NCI-H2029 (cell line): ENCODE measurements around the gene DOLPP1.

Experiments
- DNase-seq: peaks from one replicate; lab custom pipeline; 2025; lab: John Stamatoyannopoulos, UW

The DOLPP1 gene

DNA sequence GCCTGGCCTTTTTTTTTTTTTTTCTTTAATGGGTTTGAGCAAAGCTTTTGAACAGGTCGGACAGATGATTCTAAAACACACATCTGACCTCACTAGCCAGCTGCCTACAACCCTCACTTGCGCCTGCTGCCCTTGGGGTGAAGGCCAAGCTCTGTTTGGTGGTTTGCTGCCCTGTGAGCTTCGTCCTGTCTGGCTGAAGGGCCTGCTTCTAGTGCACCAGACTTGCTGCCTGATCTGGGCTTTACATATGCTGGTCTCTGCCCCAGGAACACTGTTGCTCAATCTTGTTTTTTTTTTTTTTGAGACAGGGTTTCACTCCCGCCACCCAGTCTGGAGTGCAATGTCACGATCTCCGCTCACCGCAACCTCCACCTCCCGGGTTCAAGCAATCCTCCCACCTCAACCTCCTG, 16.4 kb upstream of the DOLPP1 start:
- no peak for DNase-seq

- DNase-seq = no peak
Measured at GRCh38 chr9:129068110-129068509, 12.8 kb upstream of the DOLPP1 start.

- no peak for DNase-seq
Measured at GRCh38 chr9:129068990-129069861, 11.7 kb upstream of the DOLPP1 start.

DNA sequence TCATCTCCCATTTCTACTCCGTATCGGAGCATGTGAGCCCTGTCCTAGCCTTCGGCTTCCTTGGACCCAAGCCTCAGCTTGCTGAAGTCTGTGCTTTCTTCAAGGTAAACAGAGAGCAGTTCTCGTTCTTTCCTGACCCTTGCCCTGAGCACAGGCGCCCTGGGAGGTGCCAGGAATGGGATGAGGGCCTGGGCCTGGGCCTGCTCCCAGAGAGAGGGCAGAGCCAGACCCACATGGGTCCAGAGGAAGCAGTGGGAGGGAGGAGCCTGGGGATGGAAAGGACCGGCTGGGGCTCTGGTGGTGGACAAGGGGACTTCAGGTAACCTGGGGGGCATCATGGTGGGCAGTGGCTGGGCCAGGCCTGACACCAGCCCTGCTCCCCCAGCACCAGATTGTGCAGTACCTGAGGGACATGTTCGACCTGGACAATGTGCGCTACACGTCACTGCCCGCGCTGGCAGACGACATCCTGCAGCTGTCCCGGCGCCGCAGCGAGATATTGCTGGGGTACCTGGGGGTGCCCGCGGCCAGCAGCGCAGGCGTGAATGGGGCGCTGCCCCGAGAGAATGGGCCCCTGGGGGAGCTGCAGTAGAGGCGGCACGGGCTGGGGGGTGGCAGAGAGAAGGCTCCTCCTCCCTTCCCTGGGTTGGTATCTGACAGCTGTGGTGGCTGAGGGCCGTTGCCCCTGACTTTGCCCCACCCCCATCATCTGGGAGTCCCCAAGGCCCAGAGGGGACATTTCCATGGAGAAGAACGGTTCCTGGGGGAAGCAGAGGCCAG, 10.9 kb upstream of the DOLPP1 start:
- no peak for DNase-seq

GRCh38 chr9:129070696-129071525, 10.0 kb upstream of the DOLPP1 start:
- no peak for DNase-seq

- DNase-seq = no peak
Measured at GRCh38 chr9:129071526-129072126, 9.3 kb upstream of the DOLPP1 start.

- DNase-seq = no peak
Measured at GRCh38 chr9:129072171-129072570, 8.7 kb upstream of the DOLPP1 start.

- no peak for DNase-seq
Measured at GRCh38 chr9:129073404-129073803, 7.5 kb upstream of the DOLPP1 start.

DNA sequence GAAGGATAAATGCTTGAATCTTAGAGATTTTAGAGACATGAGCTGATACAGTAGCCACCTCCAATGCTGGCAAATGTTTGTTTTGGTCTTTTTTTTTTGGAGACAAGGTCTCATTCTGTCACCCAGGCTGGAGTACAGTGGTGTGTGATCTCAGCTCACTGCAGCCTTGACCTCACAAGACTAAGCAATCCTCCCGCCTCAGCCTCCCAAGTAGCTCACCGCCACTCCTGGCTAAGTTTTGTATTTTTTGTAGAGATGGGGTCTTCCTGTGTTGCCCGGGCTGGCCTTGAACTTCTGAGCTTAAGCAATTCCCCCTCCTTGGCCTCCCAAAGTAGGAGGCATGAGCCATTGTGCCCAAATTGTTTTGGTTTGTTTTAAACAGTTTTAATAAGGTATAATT, 6.8 kb upstream of the DOLPP1 start:
- no peak for DNase-seq

GRCh38 chr9:129075996-129076639, 4.8 kb upstream of the DOLPP1 start:
- DNase-seq = no peak

GRCh38 chr9:129076640-129077037, 4.3 kb upstream of the DOLPP1 start:
- DNase-seq = no peak

DNA sequence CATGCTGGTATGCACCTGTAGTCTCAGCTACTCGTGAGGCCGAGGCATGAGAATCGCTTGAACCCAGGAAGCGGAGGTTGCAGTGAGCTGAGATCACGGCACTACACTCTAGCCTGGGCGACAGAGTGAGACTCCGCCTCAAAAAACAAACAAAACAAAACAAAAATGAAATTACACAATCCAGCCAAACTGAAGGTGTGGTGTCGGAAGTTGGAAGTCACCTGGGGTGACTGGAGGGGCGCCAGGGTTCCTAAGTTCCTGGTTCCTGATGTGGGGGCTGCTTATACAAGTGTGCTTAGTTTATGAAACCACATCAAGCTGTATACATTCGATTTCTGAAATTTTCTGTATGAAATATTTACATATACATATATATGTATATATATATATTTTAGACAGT, 3.7 kb upstream of the DOLPP1 start:
- DNase-seq = no peak

DNA sequence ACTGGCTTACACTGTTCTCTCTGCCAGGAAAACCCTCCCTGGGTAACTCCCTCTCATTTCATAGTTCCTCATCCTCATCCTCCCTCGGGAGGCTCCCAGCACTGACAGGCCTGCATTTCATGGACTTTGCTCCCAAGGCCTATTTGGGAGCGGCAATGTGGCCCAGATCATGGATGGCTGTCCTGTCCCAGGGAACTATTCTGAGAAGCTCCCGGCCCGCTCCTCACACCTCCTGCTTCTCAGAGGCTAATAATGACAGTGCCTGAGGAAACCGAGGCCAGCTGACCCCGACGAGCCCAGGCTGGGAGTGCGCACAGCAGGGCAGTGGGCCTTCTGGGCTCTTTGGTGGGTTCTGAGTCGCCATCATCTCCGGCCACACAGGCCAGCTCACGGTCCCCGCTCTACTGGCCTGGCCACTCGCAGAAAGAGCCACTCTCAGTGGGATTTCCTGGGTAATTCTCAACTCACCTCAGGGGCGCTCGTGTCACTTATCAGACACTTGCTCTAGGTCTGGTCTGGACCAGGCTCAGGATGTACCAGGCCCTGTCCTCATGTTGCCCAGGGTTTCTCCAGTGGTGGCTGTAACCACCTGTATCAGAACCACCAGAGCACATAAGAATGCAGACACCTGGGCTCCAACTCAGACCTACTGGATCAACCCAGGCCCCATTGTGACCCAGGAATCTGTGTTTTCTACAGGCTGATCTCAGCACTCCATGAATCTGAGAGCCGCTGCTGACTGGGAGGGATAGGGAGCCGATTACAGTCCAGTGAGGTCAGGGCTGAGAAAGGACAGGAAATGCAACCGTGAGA, 2.0 kb upstream of the DOLPP1 start:
- DNase-seq = no peak

DNA sequence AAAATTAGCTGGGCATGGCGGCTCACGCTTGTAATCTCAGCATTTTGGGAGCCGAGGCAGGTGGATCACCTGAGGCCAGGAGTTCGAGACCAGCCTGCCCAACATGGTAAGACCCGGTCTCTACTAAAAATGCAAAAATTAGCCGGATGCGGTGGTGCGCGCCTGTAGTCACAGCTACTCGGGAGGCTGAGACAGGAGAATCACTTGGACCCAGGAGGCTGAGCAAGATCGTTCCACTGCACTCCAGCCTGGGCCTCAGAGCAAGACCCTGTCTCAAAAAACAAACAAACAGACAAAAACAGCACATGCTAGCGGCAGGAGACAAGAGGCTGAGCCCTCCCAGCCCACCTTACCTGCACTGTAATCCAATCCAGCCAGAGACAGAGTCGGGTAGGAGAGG, 1.1 kb upstream of the DOLPP1 start:
- DNase-seq = no peak

DNA sequence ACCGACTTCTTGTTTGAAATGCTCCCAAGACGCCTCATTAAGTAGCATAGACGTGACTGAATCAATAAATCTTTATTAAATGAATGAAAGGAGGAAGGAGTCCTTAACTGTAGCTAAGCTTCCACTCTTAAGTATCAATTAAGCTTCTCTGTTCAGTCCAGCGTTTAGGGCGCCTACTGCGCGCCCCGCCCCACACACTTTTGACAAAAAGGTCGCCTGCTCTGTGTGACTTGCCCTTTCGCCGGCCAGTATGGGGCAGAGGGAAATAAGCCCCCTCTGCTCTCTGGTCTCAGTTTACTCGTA, 662 bp upstream of the DOLPP1 start:
- no peak for DNase-seq

DNA sequence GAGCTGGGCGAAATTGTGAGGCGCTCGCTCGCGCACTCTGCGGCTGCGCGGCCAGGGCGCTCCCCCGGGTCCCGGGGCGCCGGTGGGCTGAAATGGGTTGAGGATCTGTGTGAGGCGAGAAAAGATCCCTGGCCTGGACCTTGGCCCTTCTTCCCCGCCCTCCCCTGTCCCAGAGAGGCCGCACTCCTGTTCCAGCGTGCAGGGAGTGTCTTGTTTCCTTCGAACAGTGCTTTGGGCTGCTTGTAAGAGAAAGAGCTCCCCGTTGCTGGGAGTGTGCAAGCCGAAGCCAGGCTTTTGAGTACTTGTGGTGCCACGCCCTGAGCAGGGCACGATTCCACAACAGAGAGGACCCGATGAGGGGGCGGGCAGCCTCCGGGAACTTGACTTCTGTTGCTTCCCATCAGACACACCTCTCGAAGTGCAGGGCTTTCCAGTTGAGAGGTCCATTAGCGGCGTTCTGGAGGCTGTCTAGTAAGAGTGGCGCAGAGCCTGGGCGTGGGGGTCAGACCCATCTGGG, 535 bp downstream of the DOLPP1 start:
- no peak for DNase-seq

DNA sequence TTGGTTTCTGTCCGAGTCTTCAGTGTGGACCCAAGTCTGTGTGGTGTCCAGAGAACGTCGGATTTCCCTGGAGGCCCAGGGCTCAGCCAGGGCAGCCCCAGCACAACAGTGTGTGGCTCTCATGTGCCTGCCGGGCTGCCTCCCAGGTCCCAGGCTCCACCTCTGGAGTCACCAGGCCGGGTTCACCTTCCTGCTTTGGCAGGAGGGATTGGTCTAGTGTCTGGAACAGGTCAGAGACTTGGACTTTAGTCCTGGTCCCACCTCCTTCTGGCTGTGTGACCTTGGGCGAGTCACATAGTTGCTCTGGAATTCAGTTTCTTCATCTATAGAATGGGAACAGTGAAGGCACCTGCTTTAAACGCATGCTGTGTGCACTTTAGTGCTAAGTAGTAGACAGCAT, 3.2 kb downstream of the DOLPP1 start:
- DNase-seq = no peak

DNA sequence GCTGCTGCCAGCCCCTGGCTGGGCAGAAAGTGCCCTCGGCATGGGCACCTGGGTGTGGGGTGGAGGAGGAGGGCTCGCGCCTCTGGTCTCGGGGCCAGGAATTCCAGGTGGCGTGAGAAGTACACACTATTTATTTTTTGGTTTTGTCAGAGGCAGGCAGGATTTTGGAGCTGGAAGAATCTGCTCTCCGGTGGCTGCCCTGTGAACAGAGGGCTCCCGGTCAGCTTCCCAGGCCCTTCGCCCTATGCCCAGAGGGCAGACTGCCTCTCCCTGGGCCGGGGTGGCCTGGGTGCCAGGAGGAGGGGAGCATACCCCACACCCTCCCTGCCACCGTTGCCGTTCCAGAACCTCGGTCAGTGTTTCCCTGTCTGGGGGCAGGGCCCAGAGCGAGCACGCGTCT, 8.3 kb downstream of the DOLPP1 start:
- no peak for DNase-seq

- DNase-seq = no peak
Measured at GRCh38 chr9:129093602-129094386, 12.9 kb downstream of the DOLPP1 start.
